Gastrocnemius medialis (tissue), 4 donors: ENCODE data around the gene CENPT.

Source experiments
- POLR2A ChIP-seq, 2 donors: fragments of 450-650 bp; IDR thresholded peaks; one replicate each; pipeline ENCODE4 v1.6.1; 2017; ENCODE audit warnings: antibody characterized with exemption in 2 of 2, mild to moderate bottlenecking in 2 of 2, moderate library complexity in 2 of 2
- TF ChIP-seq, protein P1 (sequence below), 5 experiments: fragments of 450-650 bp in 3 of 5; fragments of 200-600 bp in 2 of 5; sonication (generic) in 2 of 5; IDR thresholded peaks in 4 of 5; conservative IDR thresholded peaks in 1 of 5; 1 replicate in 4 of 5; 2 replicates in 1 of 5; pipeline ENCODE4 v1.5.1; 2016 to 2019; ENCODE audit warnings: antibody characterized with exemption in 5 of 5, mild to moderate bottlenecking in 3 of 5, moderate library complexity in 3 of 5

- TF ChIP-seq POLR2A (IDR thresholded peaks at IDR 0.05) = no peak
- TF ChIP-seq, protein P1, sequence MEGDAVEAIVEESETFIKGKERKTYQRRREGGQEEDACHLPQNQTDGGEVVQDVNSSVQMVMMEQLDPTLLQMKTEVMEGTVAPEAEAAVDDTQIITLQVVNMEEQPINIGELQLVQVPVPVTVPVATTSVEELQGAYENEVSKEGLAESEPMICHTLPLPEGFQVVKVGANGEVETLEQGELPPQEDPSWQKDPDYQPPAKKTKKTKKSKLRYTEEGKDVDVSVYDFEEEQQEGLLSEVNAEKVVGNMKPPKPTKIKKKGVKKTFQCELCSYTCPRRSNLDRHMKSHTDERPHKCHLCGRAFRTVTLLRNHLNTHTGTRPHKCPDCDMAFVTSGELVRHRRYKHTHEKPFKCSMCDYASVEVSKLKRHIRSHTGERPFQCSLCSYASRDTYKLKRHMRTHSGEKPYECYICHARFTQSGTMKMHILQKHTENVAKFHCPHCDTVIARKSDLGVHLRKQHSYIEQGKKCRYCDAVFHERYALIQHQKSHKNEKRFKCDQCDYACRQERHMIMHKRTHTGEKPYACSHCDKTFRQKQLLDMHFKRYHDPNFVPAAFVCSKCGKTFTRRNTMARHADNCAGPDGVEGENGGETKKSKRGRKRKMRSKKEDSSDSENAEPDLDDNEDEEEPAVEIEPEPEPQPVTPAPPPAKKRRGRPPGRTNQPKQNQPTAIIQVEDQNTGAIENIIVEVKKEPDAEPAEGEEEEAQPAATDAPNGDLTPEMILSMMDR (IDR thresholded peaks at IDR 0.05 in 4 of 5, conservative IDR thresholded peaks at IDR 0.05 in 1 of 5) = no peak
Observed at GRCh38 chr16:67796099-67796718, 51.3 kb downstream of the CENPT start.
